ENCODE results near the gene PRIMA1. TPM values are rescaled to one million over a fixed set of nuclear protein-coding genes. Genes with fewer than 3 reads are reported as not detected.

PRIMA1 gene
- total RNA-seq, 2 donors from 2014 or later = 10.0 to 20.8 TPM

DNA sequence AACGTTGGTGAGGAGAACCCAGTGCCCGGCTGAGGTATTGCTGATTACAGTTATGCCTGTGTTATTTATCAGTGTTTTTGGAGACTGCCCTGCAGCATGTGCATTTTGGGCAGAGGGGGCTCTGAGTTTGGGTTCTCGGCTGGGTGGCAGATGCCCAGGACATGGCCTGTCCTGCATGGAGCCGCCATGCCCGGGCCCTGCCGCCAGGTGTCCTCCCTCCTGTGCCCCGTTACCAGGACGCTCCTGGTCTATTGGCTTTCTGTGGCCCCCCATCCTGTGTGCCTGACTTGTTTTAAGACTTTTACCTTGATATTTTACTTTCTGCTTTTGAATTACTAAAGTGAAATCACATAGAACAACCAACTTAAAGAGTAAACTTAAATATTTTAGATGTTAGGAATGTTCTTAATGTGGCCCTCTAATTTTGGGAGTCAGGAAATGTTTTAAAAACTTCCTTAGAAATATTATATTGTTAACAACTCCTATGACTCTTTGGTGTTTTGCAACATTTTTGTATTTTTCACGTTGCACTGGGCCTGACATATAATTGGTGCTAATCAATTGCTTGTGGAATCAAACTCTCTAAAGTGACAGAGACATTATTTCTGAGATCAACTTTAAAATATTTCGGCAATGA is 51.8 kb downstream of the PRIMA1 start:
- no peaks in the 10 kb centered on the region for H3K9me3 Mint-ChIP-seq

GRCh38 chr14:93735206-93735605 is 53.1 kb downstream of the PRIMA1 start:
- no peak overlapping the region for H3K4me3 ChIP-seq (ENCODE audit: low read length)
- H3K4me1 ChIP-seq (ENCODE audit: control insufficient read depth, insufficient read depth, low read length) = no peaks in the 10 kb centered on the region
- H3K27me3 ChIP-seq (ENCODE audit: control insufficient read depth, insufficient read depth, low read length, poor library complexity, severe bottlenecking) = no peaks in the 10 kb centered on the region
- Mint-ChIP-seq H3K27ac (no peak overlapping the region), H3K36me3 (ENCODE audit: low read depth) (peaks cover 51% of the 10 kb centered on the region), H3K9me3 (no peaks in the 10 kb centered on the region), H3K4me1 (peaks cover 4% of the 10 kb centered on the region), H3K4me3 (no peak overlapping the region), H3K27me3 (ENCODE audit: insufficient read depth) (no peaks in the 10 kb centered on the region)
- 84 to 86% methylated on average over 11 to 12 of the region's 12 CpGs for WGBS, 2 experiments (ENCODE audit: insufficient coverage in 1 of 2, insufficient read length in 1 of 2)
- H3K9ac ChIP-seq (ENCODE audit: extremely low read depth, low read length, poor library complexity, severe bottlenecking) = no peak overlapping the region
- no peak for DNase-seq
- H3K27ac ChIP-seq (ENCODE audit: low read depth, low read length) = no peak overlapping the region
- no peak for TF ChIP-seq CTCF (conservative IDR thresholded peaks at IDR 0.05)
- H3K36me3 ChIP-seq (ENCODE audit: control insufficient read depth, insufficient read depth, low read length) = peaks cover 20% of the 10 kb centered on the region
- H3K9me3 ChIP-seq (ENCODE audit: control insufficient read depth, low read length) = no peaks in the 10 kb centered on the region

More for the DNA sequence above, 51.8 kb downstream of the PRIMA1 start:
- Mint-ChIP-seq H3K27me3 (ENCODE audit: insufficient read depth) (no peaks in the 10 kb centered on the region), H3K4me3 (no peak overlapping the region), H3K27ac (no peak overlapping the region), H3K4me1 (peaks cover 6% of the 10 kb centered on the region), H3K36me3 (ENCODE audit: low read depth) (peaks cover 52% of the 10 kb centered on the region)
- no peaks in the 10 kb centered on the region for H3K9me3 ChIP-seq (ENCODE audit: control insufficient read depth, low read length)
- no peak overlapping the region for H3K4me3 ChIP-seq (ENCODE audit: low read length)
- H3K9ac ChIP-seq (ENCODE audit: extremely low read depth, low read length, poor library complexity, severe bottlenecking) = no peak overlapping the region
- peak; percentile 80 for DNase-seq
- 91 to 100% methylated on average over 2 to 9 of the region's 10 CpGs for WGBS, 2 experiments (ENCODE audit: insufficient coverage in 1 of 2, insufficient read length in 1 of 2)
- peak; percentile 75 for TF ChIP-seq CTCF (conservative IDR thresholded peaks at IDR 0.05)
- no peaks in the 10 kb centered on the region for H3K27me3 ChIP-seq (ENCODE audit: control insufficient read depth, insufficient read depth, low read length, poor library complexity, severe bottlenecking)
- no peaks in the 10 kb centered on the region for H3K4me1 ChIP-seq (ENCODE audit: control insufficient read depth, insufficient read depth, low read length)
- H3K36me3 ChIP-seq (ENCODE audit: control insufficient read depth, insufficient read depth, low read length) = peaks cover 28% of the 10 kb centered on the region
- no peak overlapping the region for H3K27ac ChIP-seq (ENCODE audit: low read depth, low read length)

- TF ChIP-seq CTCF (conservative IDR thresholded peaks at IDR 0.05) = no peak
- Mint-ChIP-seq H3K27me3 (ENCODE audit: insufficient read depth) (no peaks in the 10 kb centered on the region), H3K4me1 (peaks cover 4% of the 10 kb centered on the region), H3K9me3 (no peaks in the 10 kb centered on the region), H3K4me3 (no peak overlapping the region), H3K27ac (peak overlapping the region; percentile 26), H3K36me3 (ENCODE audit: low read depth) (peaks cover 56% of the 10 kb centered on the region)
- Histone ChIP-seq H3K27ac (ENCODE audit: low read depth, low read length) (no peak overlapping the region), H3K9ac (ENCODE audit: extremely low read depth, low read length, poor library complexity, severe bottlenecking) (no peak overlapping the region), H3K4me1 (ENCODE audit: control insufficient read depth, insufficient read depth, low read length) (no peaks in the 10 kb centered on the region), H3K27me3 (ENCODE audit: control insufficient read depth, insufficient read depth, low read length, poor library complexity, severe bottlenecking) (no peaks in the 10 kb centered on the region), H3K36me3 (ENCODE audit: control insufficient read depth, insufficient read depth, low read length) (peaks cover 20% of the 10 kb centered on the region), H3K9me3 (ENCODE audit: control insufficient read depth, low read length) (no peaks in the 10 kb centered on the region), H3K4me3 (ENCODE audit: low read length) (no peak overlapping the region)
- DNase-seq = peak; percentile 88
- 92 to 96% methylated on average over 11 to 25 of the region's 25 CpGs for WGBS, 2 experiments (ENCODE audit: insufficient coverage in 1 of 2, insufficient read length in 1 of 2)
Measured at GRCh38 chr14:93734086-93734822, 54.0 kb downstream of the PRIMA1 start.

Data from endodermal cell (in vitro differentiated cells).